SU-DHL-6 (cell line): ENCODE results near the gene PAIP1.

Experiments
- H2AFZ ChIP-seq: fragments of 200-600 bp; sonication (generic); 2 replicates; pipeline ENCODE4 v1.6.1; 2014; ENCODE audit warnings: low read depth, mild to moderate bottlenecking, moderate library complexity, mixed read lengths, antibody characterized with exemption, low read length; ENCODE audit not compliant: severe bottlenecking
- H3F3A ChIP-seq: fragments of 200-600 bp; shearing (Covaris generic); 2 replicates; pipeline ENCODE4 v1.6.0; 2016; ENCODE audit warnings: antibody characterized with exemption, mild to moderate bottlenecking; ENCODE audit not compliant: insufficient read depth
- H3K27ac ChIP-seq: fragments of 200-600 bp; sonication (generic); 2 replicates; pipeline ENCODE4 v1.5.1; 2016; ENCODE audit warnings: low read depth, mild to moderate bottlenecking, low read length, moderate library complexity, mixed read lengths
- H3K27me3 ChIP-seq: fragments of 200-600 bp; sonication (generic), shearing (Covaris generic); 2 replicates; pipeline ENCODE4 v1.6.0; 2014; ENCODE audit warnings: mild to moderate bottlenecking, low read length
- H3K36me3 ChIP-seq: fragments of 200-600 bp; sonication (generic); 2 replicates; pipeline ENCODE4 v1.6.1; 2014; ENCODE audit warnings: mild to moderate bottlenecking, low read length, mixed read lengths
- H3K4me2 ChIP-seq: fragments of 300-600, 200-600 bp; shearing (Covaris generic), sonication (generic); 2 replicates; pipeline ENCODE4 v1.6.0; 2014; ENCODE audit warnings: low read length, low read depth, mild to moderate bottlenecking; ENCODE audit not compliant: poor library complexity, severe bottlenecking
- H3K4me3 ChIP-seq: fragments of 200-600 bp; sonication (generic); 2 replicates; pipeline ENCODE4 v1.5.1; 2014; ENCODE audit warnings: antibody characterized with exemption, low read length, mild to moderate bottlenecking, mixed read lengths; ENCODE audit not compliant: insufficient read depth, poor library complexity, severe bottlenecking
- H3K79me2 ChIP-seq: fragments of 200-600 bp; sonication (generic); 2 replicates; pipeline ENCODE4 v1.6.1; 2014; ENCODE audit warnings: mild to moderate bottlenecking, low read length, moderate library complexity; ENCODE audit not compliant: insufficient read depth
- H3K9ac ChIP-seq: fragments of 200-600 bp; sonication (generic); 2 replicates; pipeline ENCODE4 v1.7.0; 2014; ENCODE audit warnings: mild to moderate bottlenecking, low read length
- H3K9me2 ChIP-seq: fragments of 200-600 bp; sonication (generic); replicated peaks from 2 replicates; pipeline ENCODE4 v1.6.1; 2014; ENCODE audit warnings: low read length; ENCODE audit not compliant: insufficient read depth
- H3K9me3 ChIP-seq: fragments of 200-600 bp; sonication (generic); 2 replicates; pipeline ENCODE4 v1.6.1; 2014; ENCODE audit warnings: low read length, mixed read lengths; ENCODE audit not compliant: insufficient read depth
- H4K20me1 ChIP-seq: fragments of 200-600 bp; sonication (generic); 2 replicates; pipeline ENCODE4 v1.6.1; 2014; ENCODE audit warnings: low read depth, mild to moderate bottlenecking, antibody characterized with exemption, low read length, moderate library complexity, mixed read lengths
- EZH2phosphoT487 ChIP-seq: fragments of 200-600 bp; sonication (generic), shearing (Covaris generic); conservative IDR thresholded peaks from 2 replicates; pipeline ENCODE4 v1.6.1; 2018; ENCODE audit warnings: mild to moderate bottlenecking, antibody characterized with exemption, low read length, moderate library complexity, mixed read lengths
- TF ChIP-seq, protein P1 (sequence below): fragments of 200-600 bp; sonication (generic); IDR thresholded peaks from one replicate; pipeline ENCODE4 v1.5.1; 2017; ENCODE audit warnings: antibody characterized with exemption, mild to moderate bottlenecking, low read length, moderate library complexity; ENCODE audit not compliant: insufficient read depth, poor library complexity, severe bottlenecking

Gene PAIP1

DNA sequence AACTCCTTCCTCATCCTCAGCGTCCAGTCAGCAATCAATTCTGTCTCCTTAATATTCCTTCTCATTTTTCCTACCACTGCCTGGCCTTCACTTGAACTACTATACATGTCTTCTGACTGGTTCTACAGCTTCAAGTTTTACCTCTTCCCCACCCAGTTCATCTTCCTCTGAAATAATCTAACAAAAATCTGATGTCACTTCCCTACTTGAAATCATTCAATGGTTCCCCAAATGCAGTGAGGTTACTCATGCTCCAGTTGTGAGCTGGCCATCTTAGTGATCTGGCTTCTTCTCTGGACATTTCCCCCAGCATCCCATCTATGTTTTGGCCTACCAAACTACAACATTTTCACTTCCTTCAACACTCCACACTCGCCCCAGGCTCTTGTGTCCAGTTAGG lies 58.3 kb downstream of the PAIP1 start:
- peaks cover 26% of the 10 kb centered on the region for H3K36me3 ChIP-seq
- no peak overlapping the region for H3K4me2 ChIP-seq
- no peaks in the 10 kb centered on the region for H3K79me2 ChIP-seq
- H2AFZ ChIP-seq: no peak overlapping the region
- H3K9me3 ChIP-seq: no peaks in the 10 kb centered on the region
- H4K20me1 ChIP-seq: no peaks in the 10 kb centered on the region
- H3K27me3 ChIP-seq: no peaks in the 10 kb centered on the region
- no peak for TF ChIP-seq EZH2phosphoT487
- TF ChIP-seq, protein P1, sequence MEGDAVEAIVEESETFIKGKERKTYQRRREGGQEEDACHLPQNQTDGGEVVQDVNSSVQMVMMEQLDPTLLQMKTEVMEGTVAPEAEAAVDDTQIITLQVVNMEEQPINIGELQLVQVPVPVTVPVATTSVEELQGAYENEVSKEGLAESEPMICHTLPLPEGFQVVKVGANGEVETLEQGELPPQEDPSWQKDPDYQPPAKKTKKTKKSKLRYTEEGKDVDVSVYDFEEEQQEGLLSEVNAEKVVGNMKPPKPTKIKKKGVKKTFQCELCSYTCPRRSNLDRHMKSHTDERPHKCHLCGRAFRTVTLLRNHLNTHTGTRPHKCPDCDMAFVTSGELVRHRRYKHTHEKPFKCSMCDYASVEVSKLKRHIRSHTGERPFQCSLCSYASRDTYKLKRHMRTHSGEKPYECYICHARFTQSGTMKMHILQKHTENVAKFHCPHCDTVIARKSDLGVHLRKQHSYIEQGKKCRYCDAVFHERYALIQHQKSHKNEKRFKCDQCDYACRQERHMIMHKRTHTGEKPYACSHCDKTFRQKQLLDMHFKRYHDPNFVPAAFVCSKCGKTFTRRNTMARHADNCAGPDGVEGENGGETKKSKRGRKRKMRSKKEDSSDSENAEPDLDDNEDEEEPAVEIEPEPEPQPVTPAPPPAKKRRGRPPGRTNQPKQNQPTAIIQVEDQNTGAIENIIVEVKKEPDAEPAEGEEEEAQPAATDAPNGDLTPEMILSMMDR: no peak
- H3K9ac ChIP-seq: no peak overlapping the region
- H3K9me2 ChIP-seq: no peaks in the 10 kb centered on the region
- no peaks in the 10 kb centered on the region for H3F3A ChIP-seq
- no peak overlapping the region for H3K4me3 ChIP-seq
- H3K27ac ChIP-seq: no peak overlapping the region

DNA sequence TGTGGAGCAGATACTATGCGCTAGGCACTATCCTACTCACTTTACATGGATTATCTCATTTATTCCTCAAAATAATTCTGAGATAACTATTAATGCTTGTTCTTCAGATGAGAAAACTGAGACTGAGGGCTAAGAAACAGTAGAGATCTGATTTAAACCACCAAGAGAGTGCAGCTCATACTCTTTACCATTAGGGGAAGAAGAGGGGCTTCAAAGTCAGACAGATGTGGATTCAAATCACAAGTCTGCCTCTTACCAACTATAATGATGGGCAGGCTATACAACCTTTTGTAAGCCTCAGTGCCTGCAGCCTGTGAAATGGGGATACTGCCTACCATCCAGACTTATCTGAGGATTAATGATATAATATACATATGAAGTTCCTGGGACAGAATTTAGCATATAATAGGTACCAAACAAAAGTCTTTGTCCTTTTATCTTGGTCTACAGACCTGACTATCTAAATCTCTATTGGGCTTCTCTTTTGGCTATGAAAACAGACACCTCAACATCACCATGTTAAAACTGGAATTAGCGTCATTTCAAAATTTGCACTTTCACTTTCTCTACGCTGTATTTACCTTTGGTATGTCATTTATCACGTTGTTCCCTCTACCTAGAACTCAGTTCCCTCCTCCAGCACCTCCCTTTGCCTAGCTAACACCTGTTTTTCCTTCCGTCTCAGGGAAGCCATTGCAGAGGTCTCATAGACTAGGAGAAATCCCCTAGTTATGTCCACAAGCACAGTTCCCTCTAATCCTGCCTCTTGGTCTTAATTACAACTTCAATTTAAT lies 59.4 kb downstream of the PAIP1 start:
- Histone ChIP-seq H3K79me2 (no peaks in the 10 kb centered on the region), H3K9ac (no peak overlapping the region), H3K27me3 (no peaks in the 10 kb centered on the region), H3K9me2 (no peaks in the 10 kb centered on the region), H3F3A (no peaks in the 10 kb centered on the region), H3K36me3 (peaks cover 33% of the 10 kb centered on the region), H2AFZ (no peak overlapping the region), H3K9me3 (no peaks in the 10 kb centered on the region), H3K27ac (no peak overlapping the region), H3K4me2 (no peak overlapping the region), H4K20me1 (no peaks in the 10 kb centered on the region), H3K4me3 (no peak overlapping the region)
- TF ChIP-seq EZH2phosphoT487: no peak
- TF ChIP-seq, protein P1: no peak

DNA sequence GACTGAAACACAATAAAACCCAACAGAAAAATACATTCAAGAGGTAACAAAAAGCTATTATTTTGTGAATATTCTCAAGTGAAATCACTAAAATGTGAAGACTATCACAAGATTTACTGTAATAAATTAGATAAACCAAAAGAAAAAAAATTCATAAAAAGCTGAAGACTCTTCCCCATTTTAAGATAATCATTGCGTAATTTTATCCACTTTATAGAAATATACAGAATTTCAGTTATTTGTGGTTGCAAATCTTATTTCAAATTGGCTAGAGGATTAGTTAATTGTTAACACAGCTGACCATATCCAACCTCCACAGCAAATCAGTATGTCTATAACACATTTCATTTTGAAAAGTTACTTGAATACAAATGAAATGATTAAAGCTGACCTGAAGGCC lies 65.6 kb downstream of the PAIP1 start:
- H3K79me2 ChIP-seq: no peaks in the 10 kb centered on the region
- TF ChIP-seq EZH2phosphoT487: no peak
- TF ChIP-seq, protein P1: no peak
- H3K9me2 ChIP-seq: no peaks in the 10 kb centered on the region
- peaks cover 54% of the 10 kb centered on the region for H3K36me3 ChIP-seq
- peaks cover 12% of the 10 kb centered on the region; the same call in 1 of the 2 replicates for H3F3A ChIP-seq
- H3K27ac ChIP-seq: no peak overlapping the region
- no peak overlapping the region for H3K4me3 ChIP-seq
- H3K9ac ChIP-seq: no peak overlapping the region
- no peaks in the 10 kb centered on the region for H3K9me3 ChIP-seq
- H4K20me1 ChIP-seq: no peaks in the 10 kb centered on the region
- no peaks in the 10 kb centered on the region for H3K27me3 ChIP-seq
- H2AFZ ChIP-seq: no peak overlapping the region
- H3K4me2 ChIP-seq: no peak overlapping the region
